ENCODE measurements around the gene ABCB1. TPM values are rescaled to one million over a fixed set of nuclear protein-coding genes. Genes with fewer than 3 reads are reported as not detected.

ABCB1 gene
- total RNA-seq, 4 donors from 2014 or later, result 43.7 to 394 (median 285) TPM

DNA sequence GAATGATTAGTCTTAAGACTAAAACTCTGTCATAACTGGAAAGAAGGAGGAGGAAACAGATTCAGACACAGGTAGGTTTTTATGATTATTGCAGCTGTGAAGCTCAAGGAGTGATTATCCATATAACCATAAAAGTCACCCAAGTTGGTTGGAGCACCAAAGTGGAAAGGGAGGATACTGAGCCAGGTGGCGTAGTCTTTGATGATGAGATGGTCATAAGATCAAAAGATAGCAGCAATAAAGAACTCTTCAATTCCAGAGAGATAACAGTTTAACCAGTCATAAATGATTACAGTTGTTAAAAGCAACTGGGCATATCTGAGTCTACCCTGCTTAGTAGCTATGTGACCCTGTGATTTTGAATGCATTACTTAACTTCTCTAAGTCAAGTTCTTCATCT, 8.4 kb downstream of the ABCB1 start:
- DNase-seq, result peak in 1 of 3 donors; percentile 68
- Histone ChIP-seq H3K27me3 (no peaks in the 10 kb centered on the region), H3K4me3 (no peak overlapping the region), H3K27ac (peak overlapping the region in 1 of 4 donors; percentile 42), H3K4me1 (peaks cover 0 to 51% (median 0%) of the 10 kb centered on the region in 4 donors), H3K36me3 (no peaks in the 10 kb centered on the region), H3K9me3 (no peaks in the 10 kb centered on the region)
- TF ChIP-seq POLR2A (IDR thresholded peaks at IDR 0.05), result no peak
- TF ChIP-seq, protein P1, sequence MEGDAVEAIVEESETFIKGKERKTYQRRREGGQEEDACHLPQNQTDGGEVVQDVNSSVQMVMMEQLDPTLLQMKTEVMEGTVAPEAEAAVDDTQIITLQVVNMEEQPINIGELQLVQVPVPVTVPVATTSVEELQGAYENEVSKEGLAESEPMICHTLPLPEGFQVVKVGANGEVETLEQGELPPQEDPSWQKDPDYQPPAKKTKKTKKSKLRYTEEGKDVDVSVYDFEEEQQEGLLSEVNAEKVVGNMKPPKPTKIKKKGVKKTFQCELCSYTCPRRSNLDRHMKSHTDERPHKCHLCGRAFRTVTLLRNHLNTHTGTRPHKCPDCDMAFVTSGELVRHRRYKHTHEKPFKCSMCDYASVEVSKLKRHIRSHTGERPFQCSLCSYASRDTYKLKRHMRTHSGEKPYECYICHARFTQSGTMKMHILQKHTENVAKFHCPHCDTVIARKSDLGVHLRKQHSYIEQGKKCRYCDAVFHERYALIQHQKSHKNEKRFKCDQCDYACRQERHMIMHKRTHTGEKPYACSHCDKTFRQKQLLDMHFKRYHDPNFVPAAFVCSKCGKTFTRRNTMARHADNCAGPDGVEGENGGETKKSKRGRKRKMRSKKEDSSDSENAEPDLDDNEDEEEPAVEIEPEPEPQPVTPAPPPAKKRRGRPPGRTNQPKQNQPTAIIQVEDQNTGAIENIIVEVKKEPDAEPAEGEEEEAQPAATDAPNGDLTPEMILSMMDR (IDR thresholded peaks at IDR 0.05), result no peak

DNA sequence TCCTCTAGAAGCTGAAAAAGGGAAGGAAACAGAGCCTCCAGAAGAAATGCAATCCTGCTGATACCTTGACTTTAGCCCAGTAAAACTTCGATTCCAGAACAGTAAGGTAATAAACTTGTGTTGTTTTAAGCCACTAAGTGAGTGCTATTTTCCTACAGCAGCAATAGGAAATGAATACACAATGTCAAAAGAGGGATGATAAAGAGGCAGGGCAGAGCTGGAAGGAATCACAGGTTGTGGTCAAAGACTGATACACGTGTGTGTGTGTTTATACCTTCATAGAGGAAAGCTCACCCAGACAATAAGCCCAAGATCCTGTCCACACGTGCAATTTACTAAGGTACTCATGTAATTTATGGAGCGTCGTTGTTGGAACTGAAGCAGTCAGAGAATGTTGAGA, 9.5 kb downstream of the ABCB1 start:
- Histone ChIP-seq H3K9me3 (no peaks in the 10 kb centered on the region), H3K4me1 (peaks cover 0 to 40% (median 0%) of the 10 kb centered on the region in 4 donors), H3K4me3 (no peak overlapping the region), H3K27ac (peak overlapping the region in 1 of 4 donors; percentile 5), H3K27me3 (no peaks in the 10 kb centered on the region), H3K36me3 (peaks cover 0 to 2% (median 0%) of the 10 kb centered on the region in 3 donors)
- no peak for DNase-seq
- TF ChIP-seq, protein P1 (IDR thresholded peaks at IDR 0.05), result no peak
- TF ChIP-seq POLR2A (IDR thresholded peaks at IDR 0.05), result no peak

DNA sequence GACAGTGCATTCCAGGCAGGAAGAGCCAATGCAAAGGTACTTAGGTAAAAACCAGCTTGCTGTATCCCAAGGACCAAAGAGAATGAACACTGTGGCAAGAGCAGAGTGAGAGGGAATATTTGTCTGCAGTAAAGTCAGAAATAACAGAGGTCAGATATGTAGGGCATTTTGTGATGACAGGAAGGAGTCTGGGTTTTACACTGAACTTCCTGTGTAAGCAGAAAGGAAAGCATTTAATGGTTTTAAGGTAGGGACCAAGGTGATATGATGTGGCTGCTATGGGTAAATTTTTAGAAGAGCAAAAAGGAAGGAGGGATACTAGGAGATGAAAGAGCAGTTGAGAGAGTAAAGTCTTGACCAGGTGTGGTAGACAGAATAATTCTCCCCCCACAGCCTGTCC, 10.1 kb downstream of the ABCB1 start:
- Histone ChIP-seq H3K27me3 (no peaks in the 10 kb centered on the region), H3K27ac (peak overlapping the region in 1 of 4 donors; percentile 14)

DNA sequence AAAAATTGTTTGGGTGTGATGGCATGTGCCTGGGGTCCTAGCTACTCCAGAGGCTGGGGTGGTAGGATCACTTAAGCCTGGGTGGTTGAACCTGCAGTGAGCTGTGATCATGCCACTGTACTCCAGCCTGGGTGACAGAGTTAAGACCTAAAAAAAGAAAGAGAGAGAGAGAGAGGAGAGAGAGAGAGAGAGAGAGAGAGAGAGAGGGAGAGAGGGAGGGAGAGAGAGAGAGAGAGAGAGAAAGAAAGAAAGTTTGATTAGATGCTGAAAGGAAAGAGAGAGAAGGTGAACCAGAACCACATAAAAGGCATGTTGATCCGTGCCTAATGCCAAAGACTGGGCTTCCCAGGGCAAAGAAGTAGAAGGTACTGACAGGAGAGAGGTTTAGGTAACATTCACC, 11.1 kb downstream of the ABCB1 start:
- H3K9me3 ChIP-seq, result no peaks in the 10 kb centered on the region
- H3K27ac ChIP-seq, result no peak overlapping the region
- H3K27me3 ChIP-seq, result no peaks in the 10 kb centered on the region
- peaks cover 0 to 29% (median 0%) of the 10 kb centered on the region in 4 donors for H3K4me1 ChIP-seq
- DNase-seq, result no peak
- TF ChIP-seq POLR2A (IDR thresholded peaks at IDR 0.05), result no peak
- TF ChIP-seq, protein P1 (IDR thresholded peaks at IDR 0.05), result peak in 2 of 6 experiments; percentile 4 to 9
- H3K4me3 ChIP-seq, result no peak overlapping the region
- peaks cover 0 to 16% (median 0%) of the 10 kb centered on the region in 3 donors for H3K36me3 ChIP-seq

More for the DNA sequence above, 10.1 kb downstream of the ABCB1 start:
- Histone ChIP-seq H3K9me3 (no peaks in the 10 kb centered on the region), H3K4me3 (no peak overlapping the region), H3K4me1 (peaks cover 0 to 39% (median 0%) of the 10 kb centered on the region in 4 donors), H3K36me3 (peaks cover 0 to 8% (median 0%) of the 10 kb centered on the region in 3 donors)
- no peak for DNase-seq
- TF ChIP-seq, protein P1 (IDR thresholded peaks at IDR 0.05), result no peak
- TF ChIP-seq POLR2A (IDR thresholded peaks at IDR 0.05), result no peak

DNA sequence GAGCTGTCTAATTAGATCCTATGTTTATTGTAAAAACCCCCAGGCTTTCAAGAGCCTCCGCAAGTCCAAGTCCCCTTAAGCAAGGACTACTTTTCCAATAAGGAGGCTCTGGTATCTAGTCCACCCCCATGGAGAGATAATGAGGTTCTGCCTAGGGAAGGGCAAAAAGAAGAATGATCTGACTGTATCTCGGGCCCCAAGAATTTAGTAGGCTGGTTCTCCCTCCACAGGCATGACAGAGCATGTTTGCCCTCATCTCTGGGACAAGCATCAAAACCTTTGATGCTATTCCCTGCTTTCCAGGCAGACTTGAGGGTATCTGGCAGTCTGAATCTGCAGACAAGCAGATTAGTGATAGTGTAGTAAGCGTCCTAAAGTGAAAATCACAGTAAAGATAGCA, 19.0 kb downstream of the ABCB1 start:
- Histone ChIP-seq H3K9me3 (no peaks in the 10 kb centered on the region), H3K27ac (no peak overlapping the region), H3K36me3 (peaks cover 0 to 44% (median 0%) of the 10 kb centered on the region in 3 donors), H3K27me3 (no peaks in the 10 kb centered on the region), H3K4me3 (no peak overlapping the region), H3K4me1 (no peaks in the 10 kb centered on the region)
- no peak for DNase-seq
- TF ChIP-seq, protein P1 (IDR thresholded peaks at IDR 0.05), result no peak
- no peak for TF ChIP-seq POLR2A (IDR thresholded peaks at IDR 0.05)

DNA sequence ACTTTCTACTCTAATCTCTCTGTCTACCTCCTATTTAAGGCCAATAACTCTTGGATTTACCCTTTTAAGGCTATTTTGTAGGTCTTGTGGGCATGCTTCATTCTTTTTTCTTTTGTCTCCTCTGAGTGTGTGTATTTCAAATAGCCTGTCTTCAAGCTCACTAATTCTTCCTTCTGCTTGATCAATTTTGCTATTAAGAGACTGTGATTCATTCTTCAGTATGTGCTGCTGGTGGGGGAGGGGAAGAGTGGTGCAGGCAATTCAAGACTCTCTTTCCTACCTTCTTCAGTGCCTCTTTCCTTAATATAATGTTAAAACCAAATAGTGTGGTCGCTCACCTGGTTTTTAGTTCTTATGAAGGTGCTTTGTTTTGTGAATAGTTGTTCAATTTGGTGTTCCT, 20.0 kb downstream of the ABCB1 start:
- Histone ChIP-seq H3K27ac (no peak overlapping the region), H3K27me3 (no peaks in the 10 kb centered on the region), H3K36me3 (peaks cover 0 to 37% (median 0%) of the 10 kb centered on the region in 3 donors), H3K4me1 (no peaks in the 10 kb centered on the region), H3K4me3 (no peak overlapping the region), H3K9me3 (no peaks in the 10 kb centered on the region)
- DNase-seq, result no peak
- no peak for TF ChIP-seq POLR2A (IDR thresholded peaks at IDR 0.05)
- TF ChIP-seq, protein P1 (IDR thresholded peaks at IDR 0.05), result no peak

All from Peyer's patch (tissue), 4 donors.